Bronchial epithelial cell (primary cell): ENCODE results near the gene PDAP1. TPM values are rescaled to one million over a fixed set of nuclear protein-coding genes. Genes with fewer than 3 reads are reported as not detected.
"Not testable (repeated sequence)": the region's sequence is repeated elsewhere in the genome, so short reads cannot be mapped to it uniquely, and the experiment has no call there.

Experiments used
- DNase-seq: peaks from one replicate; pipeline ENCODE4 v3.0.0-alpha.2; 2010; ENCODE audit warnings: low read depth
- FAIRE-seq: peaks from 2 replicates; lab custom pipeline; 2011; peaks lifted over from hg19 to GRCh38; lab: Jason Lieb, UNC
- H3K27me3 ChIP-seq: 2 replicates; pipeline ENCODE4 v1.5.1; 2011; ENCODE audit warnings: low read length; ENCODE audit not compliant: control insufficient read depth, insufficient read depth
- H3K36me3 ChIP-seq: 2 replicates; pipeline ENCODE4 v1.5.1; 2011; ENCODE audit warnings: low read length; ENCODE audit not compliant: control insufficient read depth, insufficient read depth
- H3K4me3 ChIP-seq: 2 replicates; pipeline ENCODE4 v1.5.1; 2011; ENCODE audit warnings: mild to moderate bottlenecking, low read depth, low read length, control low read depth
- CTCF ChIP-seq: IDR thresholded peaks from 2 replicates; pipeline ENCODE4 v1.5.1; 2011; ENCODE audit warnings: mild to moderate bottlenecking, moderate library complexity, low read length, control low read depth, inconsistent platforms; ENCODE audit not compliant: insufficient read depth, severe bottlenecking
- total RNA-seq: library from RNA; depleted of rRNA; stranded (reverse); fragments of >200 nt; gene quantifications from 2 replicates; pipeline ENCODE4 v1.2.1, GENCODE V29; 2014

Gene PDAP1
- total RNA-seq, 1 donor from 2014 or later: 38.2 TPM

GRCh38 chr7:99380032-99380822, 28.2 kb downstream of the PDAP1 start:
- FAIRE-seq (no peak), DNase-seq (no peak)
- Histone ChIP-seq H3K27me3 (no peaks in the 10 kb centered on the region), H3K4me3 (no peak overlapping the region), H3K36me3 (peaks cover 28% of the 10 kb centered on the region)
- TF ChIP-seq CTCF: no peak

GRCh38 chr7:99379693-99380031, 28.7 kb downstream of the PDAP1 start:
- H3K36me3 ChIP-seq: peaks cover 28% of the 10 kb centered on the region
- not testable (repeated sequence) for FAIRE-seq, H3K4me3 ChIP-seq

DNA sequence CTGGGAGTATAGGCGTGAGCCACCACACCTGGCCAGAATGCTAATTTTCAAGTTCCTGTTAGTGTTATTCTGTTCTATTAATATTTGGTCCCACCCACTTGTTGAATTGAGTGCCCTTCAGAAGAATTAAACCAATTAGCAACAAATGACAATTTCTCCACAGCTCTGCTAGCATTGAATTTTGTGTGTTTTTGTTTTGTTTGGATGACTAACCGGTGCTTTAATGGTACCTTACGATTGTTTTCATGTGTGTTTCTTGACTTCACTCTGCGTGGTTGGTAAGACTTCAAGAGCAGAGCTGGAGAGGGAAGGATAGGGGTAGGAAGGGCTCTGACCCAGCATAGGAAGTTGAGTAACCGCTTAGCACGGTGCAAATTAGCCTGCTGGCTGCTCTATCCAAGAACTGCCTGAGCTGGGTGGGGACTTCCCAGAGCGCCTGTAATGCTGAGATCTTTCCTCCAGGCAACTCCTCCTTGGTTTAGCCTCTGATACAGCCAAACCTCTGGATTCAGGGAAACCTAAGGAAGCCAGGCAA, 29.3 kb downstream of the PDAP1 start:
- Histone ChIP-seq H3K36me3 (peaks cover 26% of the 10 kb centered on the region), H3K4me3 (no peak overlapping the region), H3K27me3 (no peaks in the 10 kb centered on the region)
- TF ChIP-seq CTCF: no peak
- DNase-seq: peak; percentile 88
- FAIRE-seq: no peak

More at GRCh38 chr7:99379693-99380031, 28.7 kb downstream of the PDAP1 start:
- H3K27me3 ChIP-seq, DNase-seq: not testable (repeated sequence)

DNA sequence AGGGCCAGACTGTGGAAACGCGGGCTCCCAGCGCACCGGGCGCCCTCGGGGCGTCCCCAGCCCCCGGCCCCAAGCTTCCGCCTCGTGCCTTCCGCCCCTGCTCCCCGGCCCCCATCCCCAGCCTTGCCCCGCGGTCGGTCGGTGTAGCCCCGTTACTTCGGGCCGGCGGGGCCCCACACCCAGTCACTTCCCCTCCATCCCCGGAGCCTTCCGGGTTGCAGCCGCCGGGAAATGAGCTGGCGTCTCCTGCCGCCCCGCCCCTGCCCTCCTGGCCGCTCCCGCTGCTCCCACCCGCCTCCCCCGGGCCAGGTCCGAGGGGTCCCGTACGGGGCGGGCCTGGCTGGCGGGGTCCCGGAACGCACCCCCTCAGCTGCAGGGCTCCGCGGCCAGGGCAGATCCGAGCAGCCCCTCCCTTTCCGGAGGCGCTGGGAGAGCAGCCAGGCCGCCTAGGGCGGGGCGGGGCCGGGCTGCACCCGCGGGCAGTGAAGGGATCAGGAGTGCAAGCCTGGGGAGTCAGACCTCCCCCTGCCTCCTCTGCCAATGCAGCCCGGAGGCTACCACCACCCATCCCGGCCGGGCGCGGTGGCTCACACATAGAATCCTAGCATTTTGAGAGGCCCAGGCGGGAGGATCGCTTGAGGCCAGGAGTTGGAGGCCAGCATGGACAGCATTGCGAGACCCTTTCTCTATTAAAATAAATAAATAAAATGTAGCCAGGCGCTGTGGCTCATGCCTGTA, 33.2 kb downstream of the PDAP1 start:
- Histone ChIP-seq H3K27me3 (no peaks in the 10 kb centered on the region), H3K4me3 (peak overlapping the region; percentile 86), H3K36me3 (peaks cover 8% of the 10 kb centered on the region)
- no peak for TF ChIP-seq CTCF
- FAIRE-seq (no peak), DNase-seq (peak; percentile 45)

GRCh38 chr7:99374111-99375064, 34.0 kb downstream of the PDAP1 start, which contains the start of gene ARPC1B:
Gene ARPC1B, plus strand, starts transcription at chr7:99374730. Its CDS starts 10,985 bp downstream, at chr7:99385715.
- peaks cover 3% of the 10 kb centered on the region for H3K36me3 ChIP-seq
- DNase-seq: peak; percentile 62
- no peak for FAIRE-seq
- H3K27me3 ChIP-seq: no peaks in the 10 kb centered on the region
- no peak for TF ChIP-seq CTCF
- peak within 1 kb of the TSS; percentile 86 for H3K4me3 ChIP-seq
